ENCODE results near the gene ENO1.

GRCh38 chr1:8925960-8926359, 47.5 kb upstream of the ENO1 start:
- TF ChIP-seq CTCF (IDR thresholded peaks at IDR 0.05) (no peak), POLR2A (IDR thresholded peaks at IDR 0.05) (no peak)
